ENCODE results near the gene KLHL17.

DNA sequence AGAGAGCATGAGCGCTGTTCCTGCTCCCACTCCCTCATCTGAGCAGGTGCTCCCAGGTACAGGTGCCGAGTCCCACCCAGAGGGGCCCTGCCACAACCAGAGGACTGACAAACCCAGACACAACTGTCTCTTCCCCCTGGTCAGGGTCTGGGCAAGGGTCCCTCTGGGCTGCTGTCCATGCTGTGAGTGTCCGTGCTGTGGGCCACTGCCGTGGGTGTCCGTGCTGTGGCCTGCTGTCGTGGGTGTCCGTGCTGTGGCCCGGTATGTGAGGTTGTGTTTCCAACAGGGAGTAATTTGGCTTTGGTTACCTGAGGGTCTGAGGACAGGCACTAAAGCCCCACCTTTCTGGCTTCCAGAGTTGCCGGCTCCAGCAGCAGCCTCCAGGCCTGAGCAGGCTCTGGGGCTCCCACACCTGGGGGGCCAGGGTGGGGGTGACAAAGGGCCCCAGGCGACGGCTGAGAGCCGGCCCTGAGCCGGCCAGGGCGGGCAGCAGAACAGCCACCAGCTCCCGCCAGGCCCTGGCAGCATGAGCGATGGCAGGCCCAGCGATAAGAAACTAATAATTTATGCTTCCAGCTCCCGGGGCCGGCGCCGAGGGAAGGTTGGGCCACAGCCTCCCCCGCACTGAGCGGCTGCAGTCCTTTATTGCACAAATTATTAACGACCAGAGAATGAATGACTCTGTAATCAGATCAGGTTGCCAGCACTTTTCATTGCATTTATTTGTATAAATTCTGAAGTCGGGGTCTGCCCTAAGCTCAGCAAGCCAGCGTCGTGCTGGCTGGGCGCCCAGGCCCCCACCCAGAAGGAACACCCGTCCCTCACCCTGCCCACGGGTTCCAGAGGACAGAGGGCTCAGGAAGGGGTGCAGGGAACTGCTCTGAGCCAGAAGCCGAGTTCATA lies 44.0 kb upstream of the KLHL17 start:
- TF ChIP-seq, protein P1, sequence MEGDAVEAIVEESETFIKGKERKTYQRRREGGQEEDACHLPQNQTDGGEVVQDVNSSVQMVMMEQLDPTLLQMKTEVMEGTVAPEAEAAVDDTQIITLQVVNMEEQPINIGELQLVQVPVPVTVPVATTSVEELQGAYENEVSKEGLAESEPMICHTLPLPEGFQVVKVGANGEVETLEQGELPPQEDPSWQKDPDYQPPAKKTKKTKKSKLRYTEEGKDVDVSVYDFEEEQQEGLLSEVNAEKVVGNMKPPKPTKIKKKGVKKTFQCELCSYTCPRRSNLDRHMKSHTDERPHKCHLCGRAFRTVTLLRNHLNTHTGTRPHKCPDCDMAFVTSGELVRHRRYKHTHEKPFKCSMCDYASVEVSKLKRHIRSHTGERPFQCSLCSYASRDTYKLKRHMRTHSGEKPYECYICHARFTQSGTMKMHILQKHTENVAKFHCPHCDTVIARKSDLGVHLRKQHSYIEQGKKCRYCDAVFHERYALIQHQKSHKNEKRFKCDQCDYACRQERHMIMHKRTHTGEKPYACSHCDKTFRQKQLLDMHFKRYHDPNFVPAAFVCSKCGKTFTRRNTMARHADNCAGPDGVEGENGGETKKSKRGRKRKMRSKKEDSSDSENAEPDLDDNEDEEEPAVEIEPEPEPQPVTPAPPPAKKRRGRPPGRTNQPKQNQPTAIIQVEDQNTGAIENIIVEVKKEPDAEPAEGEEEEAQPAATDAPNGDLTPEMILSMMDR (IDR thresholded peaks at IDR 0.05): no peak
- no peak for TF ChIP-seq POLR2A (IDR thresholded peaks at IDR 0.05)
